HepG2 (cell line): ENCODE results near the gene MAP3K14.
A peak's percentile ranks its signal among the peaks of the same experiment; 100 is the strongest.

Experiments
- HMG20B ChIP-seq: conservative IDR thresholded peaks from 2 replicates; pipeline ENCODE4 v1.6.1; 2016; ENCODE audit warnings: missing genetic modification reagents, missing compliant biosample characterization
- HNRNPLL ChIP-seq: fragments of 200-400 bp; formaldehyde crosslinking; IDR thresholded peaks from 2 replicates; pipeline ENCODE4 v1.6.1; 2017; ENCODE audit warnings: mild to moderate bottlenecking, low read depth, low read length; ENCODE audit not compliant: poor library complexity, severe bottlenecking
- NFE2 ChIP-seq: sonication (generic); formaldehyde crosslinking; IDR thresholded peaks from 2 replicates; pipeline ENCODE4 v1.4.0; 2020; ENCODE audit warnings: missing genetic modification reagents
- NFKBIZ ChIP-seq: IDR thresholded peaks from 2 replicates; pipeline ENCODE4 v1.6.1; 2018; ENCODE audit warnings: missing genetic modification reagents, missing compliant biosample characterization
- RBM39 ChIP-seq: fragments of 200-400 bp; formaldehyde crosslinking; IDR thresholded peaks from one replicate; pipeline ENCODE4 v1.6.1; 2018; ENCODE audit warnings: antibody characterized with exemption, mild to moderate bottlenecking, low read depth, low read length; ENCODE audit not compliant: poor library complexity, severe bottlenecking
- RXRA ChIP-seq: sonication (generic); formaldehyde crosslinking; IDR thresholded peaks from 2 replicates; pipeline ENCODE4 v1.5.1; 2020; ENCODE audit warnings: missing genetic modification reagents
- ZNF331 ChIP-seq: sonication (generic); formaldehyde crosslinking; IDR thresholded peaks from 2 replicates; pipeline ENCODE4 v1.4.0; 2020; ENCODE audit warnings: missing genetic modification reagents
- ZNF746 ChIP-seq: sonication (generic); formaldehyde crosslinking; IDR thresholded peaks from 2 replicates; pipeline ENCODE4 v1.8.0; 2022; ENCODE audit warnings: mild to moderate bottlenecking, missing genetic modification reagents
- TF ChIP-seq, protein P1 (sequence below): sonication (generic); formaldehyde crosslinking; IDR thresholded peaks from 2 replicates; pipeline ENCODE4 v1.4.0; 2020; ENCODE audit warnings: missing genetic modification reagents

DNA sequence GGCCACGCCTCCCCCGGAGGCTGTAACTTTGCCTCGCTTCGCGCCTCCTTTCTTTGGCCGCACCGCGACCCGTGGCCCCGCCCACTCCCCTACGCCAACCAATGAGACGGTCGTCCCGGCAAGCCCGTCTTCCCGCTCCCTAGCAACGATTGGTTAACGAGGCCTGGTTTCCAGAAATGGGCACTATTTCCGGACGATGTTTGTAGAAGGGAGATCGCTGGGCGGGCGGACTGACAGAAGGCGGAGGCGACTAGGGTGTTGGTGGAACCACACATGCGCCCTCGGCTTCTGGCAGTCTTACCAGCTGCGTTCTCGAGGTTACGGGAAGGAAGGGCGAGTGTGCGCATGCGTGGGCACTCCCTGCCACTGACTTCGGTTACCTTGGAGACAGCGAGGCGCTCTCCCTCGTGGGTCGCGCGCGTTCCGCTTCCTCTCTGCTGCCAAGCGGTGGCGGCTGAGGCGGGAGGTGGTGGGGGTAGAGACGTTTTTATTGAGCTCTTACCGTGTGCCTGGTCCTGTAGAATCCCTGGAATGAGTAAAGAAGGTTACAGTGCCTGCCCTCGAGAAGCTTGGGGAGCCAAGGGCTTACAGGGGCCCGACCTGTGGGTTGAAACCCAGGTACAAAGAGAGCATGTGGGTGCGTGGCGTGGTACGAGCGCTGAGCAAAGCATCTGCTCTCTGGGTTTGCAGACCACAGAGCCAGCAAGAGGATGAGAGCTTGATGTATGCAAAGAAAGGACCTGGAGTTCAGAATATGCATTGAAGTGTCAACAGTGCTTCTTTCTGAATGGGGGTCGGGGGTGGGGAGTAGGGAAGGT is 500 bp upstream of the MAP3K14 start:
- peak; percentile 71; the same call in 1 of the 2 replicates for TF ChIP-seq RXRA (CRISPR knock-in tag)
- TF ChIP-seq HNRNPLL: peak; percentile 84
- no peak for TF ChIP-seq ZNF746 (CRISPR knock-in tag)
- no peak for TF ChIP-seq NFE2 (CRISPR knock-in tag)
- TF ChIP-seq, protein P1, sequence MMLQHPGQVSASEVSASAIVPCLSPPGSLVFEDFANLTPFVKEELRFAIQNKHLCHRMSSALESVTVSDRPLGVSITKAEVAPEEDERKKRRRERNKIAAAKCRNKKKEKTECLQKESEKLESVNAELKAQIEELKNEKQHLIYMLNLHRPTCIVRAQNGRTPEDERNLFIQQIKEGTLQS: 0 out of 2 replicates have a peak, but pooled peaks have one; percentile 22
- no peak for TF ChIP-seq HMG20B
- TF ChIP-seq NFKBIZ (CRISPR knock-in tag): peak; percentile 2; the same call in 1 of the 2 replicates
- TF ChIP-seq ZNF331 (CRISPR knock-in tag): peak; percentile 55
- no peak for TF ChIP-seq RBM39
